K562 (cell line): Measurements from ENCODE around the gene LPAR3. TPM values are rescaled to one million over a fixed set of nuclear protein-coding genes. Genes with fewer than 3 reads are reported as not detected.

Experiments used
- ATAC-seq: fragments of 200-7000 bp; cut with Tn5 transposase; 3 replicates; pipeline ENCODE4 v1.9.1; 2020; ENCODE audit warnings: moderate library complexity
- BruUV-seq: library from RNA; stranded (reverse); fragments of 400-500 nt; replicated peaks from 2 replicates; lab custom pipeline; 2021; lab: Mats Ljungman, UMichigan
- CTCF ChIA-PET: fragments of 300-600 bp; formaldehyde crosslinking; extraction: SDS; loops from one replicate; lab custom pipeline; 2021; ENCODE audit warnings: low intra/inter-chr PET ratio; lab: Yijun Ruan, JAX
- POLR2A ChIA-PET: fragments of 300-600, 350-650 bp; sonication (Branson Sonifier 250); formaldehyde crosslinking; extraction: SDS; loops from one replicate; lab custom pipeline; 2021; ENCODE audit warnings: antibody characterized with exemption, inconsistent platforms; lab: Yijun Ruan, JAX
- DNase-seq, 4 experiments: peaks; one replicate each; pipeline versions ENCODE4 v3.0.0 to v3.0.0-alpha.2; 2011 to 2018; ENCODE audit warnings: low spot score in 3 of 4, mixed read lengths in 3 of 4; ENCODE audit errors: extremely low read depth in 1 of 4
- FAIRE-seq: peaks from 2 replicates; lab custom pipeline; 2011; peaks lifted over from hg19 to GRCh38; lab: Jason Lieb, UNC
- H2AFZ ChIP-seq: 2 replicates; pipeline ENCODE4 v1.6.0; 2011; ENCODE audit warnings: low read depth, low read length, control low read depth, inconsistent platforms
- H3K27ac ChIP-seq: fragments of 200-600 bp; 3 replicates; pipeline ENCODE4 v1.8.0; 2011; ENCODE audit warnings: low read depth, mild to moderate bottlenecking, control low read depth, inconsistent platforms, low read length, moderate library complexity, mixed read lengths; ENCODE audit errors: extremely low read depth
- H3K27me3 ChIP-seq, 2 experiments: fragments of 300-600 bp in 1 of 2; 2 replicates in 1 of 2; 3 replicates in 1 of 2; pipeline versions ENCODE4 v1.6.0 to v1.8.0; 2011; ENCODE audit warnings: inconsistent platforms in 2 of 2, low read length in 2 of 2, mild to moderate bottlenecking in 1 of 2, mixed read lengths in 1 of 2, moderate library complexity in 1 of 2; ENCODE audit not compliant: control insufficient read depth in 2 of 2, insufficient read depth in 2 of 2
- H3K36me3 ChIP-seq: fragments of 300-600 bp; 3 replicates; pipeline ENCODE4 v1.8.0; 2011; ENCODE audit warnings: mild to moderate bottlenecking, low read length, inconsistent platforms; ENCODE audit not compliant: control insufficient read depth, insufficient read depth
- H3K4me1 ChIP-seq, 2 experiments: fragments of 200-600 bp in 1 of 2; replicated peaks in 1 of 2; 2 replicates in 1 of 2; 3 replicates in 1 of 2; pipeline versions ENCODE4 v1.5.1 to v1.8.0; 2011; ENCODE audit warnings: inconsistent platforms in 2 of 2, low read length in 2 of 2, mild to moderate bottlenecking in 1 of 2, mixed read lengths in 1 of 2, moderate library complexity in 1 of 2; ENCODE audit not compliant: control insufficient read depth in 2 of 2, insufficient read depth in 2 of 2
- H3K4me2 ChIP-seq: 2 replicates; pipeline ENCODE4 v1.6.1; 2011; ENCODE audit warnings: low read length, control low read depth, inconsistent platforms, mixed read lengths; ENCODE audit not compliant: insufficient read depth
- H3K4me3 ChIP-seq: fragments of 200-600 bp; sonication (generic), shearing (Covaris generic); 2 replicates; pipeline ENCODE4 v1.5.1; 2016; ENCODE audit warnings: control low read depth, inconsistent platforms
- H3K79me2 ChIP-seq: fragments of 200-600 bp; 3 replicates; pipeline ENCODE4 v1.8.0; 2011; ENCODE audit warnings: low read length, inconsistent platforms; ENCODE audit not compliant: control insufficient read depth, insufficient read depth
- H3K9ac ChIP-seq, 2 experiments: 2 replicates each; pipeline versions ENCODE4 v1.6.0 to v1.6.1; 2011; ENCODE audit warnings: low read depth in 2 of 2, low read length in 2 of 2, control low read depth in 1 of 2, inconsistent platforms in 1 of 2, mild to moderate bottlenecking in 1 of 2, mixed read lengths in 1 of 2; ENCODE audit not compliant: insufficient read depth in 1 of 2
- H3K9me1 ChIP-seq: one replicate; pipeline ENCODE4 v1.6.0; 2011; ENCODE audit warnings: inconsistent platforms, mild to moderate bottlenecking, low read length, moderate library complexity; ENCODE audit not compliant: control insufficient read depth, insufficient read depth
- H3K9me3 ChIP-seq: replicated peaks from 2 replicates; pipeline ENCODE4 v1.5.1; 2011; ENCODE audit warnings: low read depth, low read length, inconsistent platforms; ENCODE audit not compliant: control insufficient read depth, insufficient read depth
- H4K20me1 ChIP-seq: replicated peaks from 2 replicates; pipeline ENCODE4 v1.6.1; 2011; ENCODE audit warnings: low read length, inconsistent platforms, mixed read lengths; ENCODE audit not compliant: control insufficient read depth, insufficient read depth
- BDP1 ChIP-seq: IDR thresholded peaks from 3 replicates; pipeline ENCODE4 v1.6.1; 2011; ENCODE audit not compliant: insufficient read length, insufficient read depth
- CREB1 ChIP-seq, 2 experiments: sonication (generic) in 1 of 2; formaldehyde crosslinking in 1 of 2; IDR thresholded peaks; 2 replicates each; pipeline versions ENCODE4 v1.6.1 to v1.8.0; 2012 to 2022; ENCODE audit warnings: inconsistent platforms in 1 of 2, mild to moderate bottlenecking in 1 of 2, missing genetic modification reagents in 1 of 2, moderate library complexity in 1 of 2
- ESRRA ChIP-seq: fragments of 450-650 bp; IDR thresholded peaks from 2 replicates; pipeline ENCODE4 v1.6.1; 2014; ENCODE audit warnings: low read depth, mild to moderate bottlenecking, moderate library complexity, borderline replicate concordance
- FOXK2 ChIP-seq, 2 experiments: fragments of 450-650 bp; IDR thresholded peaks in 1 of 2; conservative IDR thresholded peaks in 1 of 2; 2 replicates each; pipeline ENCODE4 v1.6.1; 2016; ENCODE audit warnings: low read depth in 2 of 2, mild to moderate bottlenecking in 1 of 2
- HNRNPLL ChIP-seq: fragments of 200-400 bp; formaldehyde crosslinking; IDR thresholded peaks from 2 replicates; pipeline ENCODE4 v1.6.1; 2017; ENCODE audit warnings: low read length, low read depth, mild to moderate bottlenecking; ENCODE audit not compliant: poor library complexity, severe bottlenecking
- ILK ChIP-seq: fragments of 450-650 bp; IDR thresholded peaks from 2 replicates; pipeline ENCODE4 v1.6.1; 2016; ENCODE audit warnings: missing genetic modification characterization, low read depth, mild to moderate bottlenecking, missing compliant biosample characterization, moderate library complexity, borderline replicate concordance
- JUND ChIP-seq, 2 experiments: IDR thresholded peaks; 2 replicates in 1 of 2; 3 replicates in 1 of 2; pipeline ENCODE4 v1.6.1; 2011; ENCODE audit warnings: borderline replicate concordance in 2 of 2, low read depth in 2 of 2, low read length in 2 of 2, improper control_type of control experiment in 1 of 2, missing biosample characterization in 1 of 2, missing genetic modification characterization in 1 of 2, missing genetic modification reagents in 1 of 2
- KAT2B ChIP-seq: IDR thresholded peaks from one replicate; pipeline ENCODE4 v1.6.1; 2012; ENCODE audit warnings: low read depth, mild to moderate bottlenecking, control low read depth, inconsistent platforms, low read length, moderate library complexity
- KLF13 ChIP-seq: fragments of 450-650 bp; IDR thresholded peaks from 2 replicates; pipeline ENCODE4 v1.6.1; 2016; ENCODE audit warnings: missing genetic modification characterization, low read depth, mild to moderate bottlenecking, missing compliant biosample characterization, moderate library complexity, borderline replicate concordance
- MCM5 ChIP-seq: fragments of 450-650 bp; IDR thresholded peaks from 2 replicates; pipeline ENCODE4 v1.6.1; 2016; ENCODE audit warnings: low read depth
- NCOA2 ChIP-seq, 2 experiments: fragments of 450-650 bp; IDR thresholded peaks; 2 replicates each; pipeline ENCODE4 v1.6.1; 2018; ENCODE audit warnings: mild to moderate bottlenecking in 2 of 2, moderate library complexity in 1 of 2; ENCODE audit not compliant: partially characterized antibody in 2 of 2
- NFRKB ChIP-seq: fragments of 450-650 bp; IDR thresholded peaks from 2 replicates; pipeline ENCODE4 v1.6.1; 2016; ENCODE audit warnings: low read depth
- NFYB ChIP-seq: IDR thresholded peaks from 2 replicates; pipeline ENCODE4 v1.6.1; 2011; ENCODE audit warnings: mild to moderate bottlenecking, moderate library complexity; ENCODE audit not compliant: insufficient read length; ENCODE audit errors: extremely low read depth
- PML ChIP-seq: IDR thresholded peaks from 2 replicates; pipeline ENCODE4 v1.6.1; 2012; ENCODE audit warnings: low read length, inconsistent platforms
- PYGO2 ChIP-seq: fragments of 450-650 bp; IDR thresholded peaks from 2 replicates; pipeline ENCODE4 v1.6.1; 2016; ENCODE audit warnings: mild to moderate bottlenecking, missing genetic modification characterization, moderate library complexity, missing compliant biosample characterization
- ZNF263 ChIP-seq: sonication (generic); formaldehyde crosslinking; IDR thresholded peaks from 2 replicates; pipeline ENCODE4 v1.8.0; 2022; ENCODE audit warnings: mild to moderate bottlenecking, missing genetic modification reagents, borderline replicate concordance
- WGBS: fragments of 100-300 bp; shearing (Covaris generic); methylation state at CpG from one replicate; pipeline ENCODE4 v1.1.6; 2016; ENCODE audit warnings: low coverage, mixed read lengths; ENCODE audit not compliant: insufficient coverage; ENCODE audit errors: missing lambda C conversion rate; 5-methylcytosine and 5-hydroxymethylcytosine counted together
- in situ Hi-C: fragments of 300-500 bp; cut with MboI; formaldehyde crosslinking; loops from 4 replicates; pipeline ENCODE4 v1.15.0; 2018; ENCODE audit warnings: inconsistent platforms, mixed read lengths
- intact Hi-C: fragments of 100-400 bp; cut with micrococcal nuclease; formaldehyde crosslinking; loops from 2 replicates; pipeline ENCODE4 v1.14.2; 2022
- polyA plus RNA-seq, 8 experiments: library from polyadenylated mRNA; depleted of rRNA in 4 of 8; stranded (reverse) in 5 of 8; unstranded in 3 of 8; fragments of >200 nt; fragmentation: Nextera tagmentation in 2 of 8; fragmentation: Illumina TruSeq in 1 of 8; extraction: Ambion mirVana in 2 of 8; extraction: Trizol in 1 of 8; gene quantifications; 2 replicates each; pipeline versions ENCODE4 v1.2.1 to v1.2.3, GENCODE V29; 2011 to 2014; ENCODE audit warnings: inconsistent platforms in 1 of 8, missing spikeins in 1 of 8
- total RNA-seq, 7 experiments: library from RNA; depleted of rRNA in 6 of 7; stranded (reverse); fragments of >200 nt in 6 of 7; fragmentation: Illumina TruSeq in 2 of 7; extraction: Trizol in 2 of 7; gene quantifications; 2 replicates each; pipeline versions ENCODE4 v1.2.1 to v1.2.3, GENCODE V29; 2011 to 2021; ENCODE audit warnings: low replicate concordance in 1 of 7

The LPAR3 gene
- total and polyA plus RNA-seq, 9 of the 15 experiments (the other 6 are each of a cell fraction or from before 2014, with no cell fraction given), result 0.11 TPM; not detected in 8

DNA sequence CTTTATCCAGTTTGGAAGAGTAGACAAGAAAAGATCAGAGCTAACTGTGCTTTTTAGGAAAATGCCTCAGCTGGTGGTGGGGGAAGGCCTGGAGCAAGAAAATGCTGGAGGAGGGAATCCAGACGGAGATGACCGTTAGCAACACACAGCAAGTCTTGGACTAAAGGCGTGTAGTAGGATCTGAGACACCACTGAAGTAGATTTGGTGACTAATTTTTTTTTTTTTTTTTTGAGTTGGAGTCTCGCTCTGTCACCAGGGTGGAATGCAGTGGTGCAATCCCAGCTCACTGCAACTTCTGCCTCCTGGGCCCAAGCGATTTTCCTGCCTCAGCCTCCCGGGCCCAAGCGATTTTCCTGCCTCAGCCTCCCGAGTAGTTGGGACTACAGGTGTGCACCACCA, 41.2 kb downstream of the LPAR3 start:
- ChIA-PET CTCF (no interaction called here), POLR2A (interaction anchor here (0.7 kb wide), 1 partner anchor 26 kb away, joined by 3 read pairs; no protein-coding TSS in a partner anchor)
- Histone ChIP-seq H3K79me2 (no peaks in the 10 kb centered on the region), H2AFZ (no peak overlapping the region), H3K36me3 (no peaks in the 10 kb centered on the region), H3K4me3 (no peak overlapping the region), H3K9ac (no peak overlapping the region), H3K27me3 (peaks cover 0 to 15% of the 10 kb centered on the region in 2 experiments; a peak in 2 of 5 replicates), H3K4me2 (no peak overlapping the region), H3K4me1 (no peaks in the 10 kb centered on the region; a peak in 1 of 5 replicates), H3K27ac (no peak overlapping the region), H3K9me1 (no peaks in the 10 kb centered on the region), H3K9me3 (no peaks in the 10 kb centered on the region), H4K20me1 (no peaks in the 10 kb centered on the region)
- 6% methylated on average over 8 of the region's 8 CpGs for WGBS
- in situ Hi-C loops, result no loop called here
- ATAC-seq (no peak), FAIRE-seq (no peak), DNase-seq (no peak)
- no TSS peak for BruUV-seq
- TF ChIP-seq NFRKB, result no peak
- intact Hi-C loops, result no loop called here

DNA sequence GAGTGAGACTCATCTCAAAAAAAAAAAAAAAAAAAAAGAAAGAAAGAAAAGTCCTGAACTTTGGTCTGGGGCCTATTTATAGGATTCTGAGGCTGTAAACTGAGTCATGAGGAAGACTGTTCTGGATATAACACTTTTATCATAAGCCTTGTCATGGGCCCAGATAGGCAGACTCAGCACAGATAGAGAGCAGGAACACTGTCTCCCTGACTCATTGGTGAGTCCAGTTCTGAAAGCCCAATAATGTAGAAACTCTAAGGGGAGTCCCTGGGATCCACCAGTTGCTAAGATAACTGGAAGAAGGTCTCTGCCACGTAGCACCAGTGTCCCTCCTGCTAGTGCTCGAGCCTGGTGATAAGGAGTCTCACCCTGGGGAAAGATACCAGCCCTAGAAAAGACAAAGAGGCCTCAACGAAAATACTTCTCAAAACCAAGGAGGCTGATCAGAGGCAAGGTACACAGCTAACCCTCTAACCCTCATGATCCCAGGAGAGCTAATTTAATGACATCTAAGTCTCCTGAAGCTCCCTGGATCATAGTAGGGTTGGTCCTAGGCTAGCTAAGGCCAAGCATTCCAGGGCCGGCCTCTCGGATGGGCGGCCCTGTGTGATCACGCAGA, 43.5 kb downstream of the LPAR3 start:
- no TSS peak for BruUV-seq
- no peak overlapping the region for H3K27ac ChIP-seq
- no peak overlapping the region for H3K4me3 ChIP-seq
- intact Hi-C loops (no loop called here), in situ Hi-C loops (no loop called here)
- FAIRE-seq, result no peak
- ChIA-PET CTCF (no interaction called here), POLR2A (no interaction called here)
- no peak overlapping the region for H3K9ac ChIP-seq
- H3K9me3 ChIP-seq, result no peaks in the 10 kb centered on the region
- H3K27me3 ChIP-seq, result peaks cover 0 to 15% of the 10 kb centered on the region in 2 experiments; a peak in 2 of 5 replicates
- H4K20me1 ChIP-seq, result no peaks in the 10 kb centered on the region
- no peaks in the 10 kb centered on the region for H3K79me2 ChIP-seq
- H3K36me3 ChIP-seq, result no peaks in the 10 kb centered on the region
- no peak overlapping the region for H2AFZ ChIP-seq
- 7% methylated on average over 7 of the region's 7 CpGs for WGBS
- no peaks in the 10 kb centered on the region; a peak in 1 of 5 replicates for H3K4me1 ChIP-seq
- no peak overlapping the region for H3K4me2 ChIP-seq
- no peaks in the 10 kb centered on the region for H3K9me1 ChIP-seq
- ATAC-seq, result peak; percentile 35; the same call in 2 of the 3 replicates
- DNase-seq, result no peak
- TF ChIP-seq KAT2B (no peak), MCM5 (no peak), FOXK2 (conservative IDR thresholded peaks at IDR 0.05 in 1 of 2, IDR thresholded peaks at IDR 0.05 in 1 of 2; ENCODE audit: low read depth in 2 of 2) (no peak), BDP1 (no peak), CREB1 (IDR thresholded peaks at IDR 0.05) (no peak), CREB1 (CRISPR knock-in tag; IDR thresholded peaks at IDR 0.05) (no peak), ZNF263 (CRISPR knock-in tag) (no peak), PYGO2 (no peak), ILK (tag) (no peak), PML (no peak), JUND (IDR thresholded peaks at IDR 0.05; ENCODE audit: borderline replicate concordance, low read depth, low read length) (no peak), JUND (tag; IDR thresholded peaks at IDR 0.05; ENCODE audit: borderline replicate concordance, low read depth, low read length) (no peak), NFYB (no peak), ESRRA (no peak), KLF13 (tag) (no peak), NCOA2 (IDR thresholded peaks at IDR 0.05; ENCODE audit: partially characterized antibody in 2 of 2) (no peak), HNRNPLL (no peak)
